GM12873 (cell line): ENCODE data around the gene SLC39A10.

ENCODE experiments used
- TF ChIP-seq, protein P1 (sequence below): IDR thresholded peaks from 2 replicates; pipeline ENCODE4 v1.5.1; 2012; ENCODE audit warnings: low read depth, mild to moderate bottlenecking, moderate library complexity, low read length, control low read depth; ENCODE audit not compliant: insufficient read depth; ENCODE audit errors: missing control alignments

Gene SLC39A10

DNA sequence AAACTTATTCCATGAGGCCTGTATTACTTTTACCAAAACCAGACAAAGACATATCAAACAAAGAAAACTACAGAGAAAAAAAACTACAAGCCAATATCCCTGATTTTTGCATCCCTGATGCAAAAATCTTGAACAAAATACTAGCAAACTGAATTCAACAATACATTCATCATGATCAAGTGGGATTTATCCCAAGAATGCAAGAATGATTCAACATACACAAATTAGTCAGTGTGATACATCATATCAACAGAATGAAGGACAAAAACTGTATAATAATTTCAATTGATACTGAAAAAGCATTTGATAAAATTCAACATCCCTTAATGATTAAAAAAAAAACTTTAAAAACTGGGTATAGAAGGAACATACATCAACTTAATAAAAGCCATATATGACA lies 106.8 kb downstream of the SLC39A10 start:
- TF ChIP-seq, protein P1, sequence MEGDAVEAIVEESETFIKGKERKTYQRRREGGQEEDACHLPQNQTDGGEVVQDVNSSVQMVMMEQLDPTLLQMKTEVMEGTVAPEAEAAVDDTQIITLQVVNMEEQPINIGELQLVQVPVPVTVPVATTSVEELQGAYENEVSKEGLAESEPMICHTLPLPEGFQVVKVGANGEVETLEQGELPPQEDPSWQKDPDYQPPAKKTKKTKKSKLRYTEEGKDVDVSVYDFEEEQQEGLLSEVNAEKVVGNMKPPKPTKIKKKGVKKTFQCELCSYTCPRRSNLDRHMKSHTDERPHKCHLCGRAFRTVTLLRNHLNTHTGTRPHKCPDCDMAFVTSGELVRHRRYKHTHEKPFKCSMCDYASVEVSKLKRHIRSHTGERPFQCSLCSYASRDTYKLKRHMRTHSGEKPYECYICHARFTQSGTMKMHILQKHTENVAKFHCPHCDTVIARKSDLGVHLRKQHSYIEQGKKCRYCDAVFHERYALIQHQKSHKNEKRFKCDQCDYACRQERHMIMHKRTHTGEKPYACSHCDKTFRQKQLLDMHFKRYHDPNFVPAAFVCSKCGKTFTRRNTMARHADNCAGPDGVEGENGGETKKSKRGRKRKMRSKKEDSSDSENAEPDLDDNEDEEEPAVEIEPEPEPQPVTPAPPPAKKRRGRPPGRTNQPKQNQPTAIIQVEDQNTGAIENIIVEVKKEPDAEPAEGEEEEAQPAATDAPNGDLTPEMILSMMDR: no peak

DNA sequence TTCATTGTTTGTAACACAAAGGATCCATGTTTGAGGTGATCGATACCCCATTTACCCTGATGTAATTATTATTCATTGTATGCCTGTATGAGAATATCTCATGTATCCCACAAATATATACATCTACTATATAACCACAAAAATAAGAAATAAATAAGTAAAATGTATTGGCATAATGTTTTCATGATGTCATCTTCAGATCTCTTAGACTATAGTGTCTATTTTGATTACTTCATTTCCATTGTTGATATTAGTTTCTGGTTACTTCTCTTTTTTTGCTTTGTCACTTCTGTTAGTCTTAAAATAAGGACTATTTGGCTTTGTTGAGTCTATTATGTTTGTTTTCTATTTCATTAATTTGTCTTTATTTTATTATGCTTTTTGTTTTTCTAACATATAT lies 109.7 kb downstream of the SLC39A10 start:
- TF ChIP-seq, protein P1: no peak

GRCh38 chr2:195768431-195768830 lies 111.4 kb downstream of the SLC39A10 start:
- TF ChIP-seq, protein P1: no peak

- TF ChIP-seq, protein P1: no peak
Measured at GRCh38 chr2:195769975-195770374, 112.9 kb downstream of the SLC39A10 start.

- TF ChIP-seq, protein P1: no peak
Measured at GRCh38 chr2:195779491-195779890, 122.5 kb downstream of the SLC39A10 start.

DNA sequence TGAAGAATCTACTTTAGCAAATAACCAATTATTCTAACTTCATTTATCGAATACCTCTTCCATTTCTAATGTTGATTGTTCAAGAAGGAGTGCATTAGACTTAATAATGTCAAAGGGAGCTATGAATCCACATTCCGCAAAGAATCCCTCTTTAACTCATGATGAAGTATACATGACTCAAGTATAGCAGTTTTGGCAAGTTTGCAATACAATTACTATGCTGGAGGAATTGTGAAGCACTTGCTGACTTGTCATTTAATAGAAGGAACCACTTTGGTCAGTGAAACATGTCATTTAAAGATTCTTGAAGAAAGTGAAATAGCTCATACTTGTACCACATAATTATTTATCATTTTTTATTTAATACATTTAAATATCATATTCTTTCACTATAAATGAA lies 125.1 kb downstream of the SLC39A10 start:
- TF ChIP-seq, protein P1: no peak
